Anterior cingulate cortex (tissue), 58 donors: Measurements from ENCODE around the gene CNKSR2.

ENCODE experiments used
- DNase-seq, 58 donors: peaks; one replicate each; lab custom pipeline; 2025; lab: John Stamatoyannopoulos, UW

Gene CNKSR2

DNA sequence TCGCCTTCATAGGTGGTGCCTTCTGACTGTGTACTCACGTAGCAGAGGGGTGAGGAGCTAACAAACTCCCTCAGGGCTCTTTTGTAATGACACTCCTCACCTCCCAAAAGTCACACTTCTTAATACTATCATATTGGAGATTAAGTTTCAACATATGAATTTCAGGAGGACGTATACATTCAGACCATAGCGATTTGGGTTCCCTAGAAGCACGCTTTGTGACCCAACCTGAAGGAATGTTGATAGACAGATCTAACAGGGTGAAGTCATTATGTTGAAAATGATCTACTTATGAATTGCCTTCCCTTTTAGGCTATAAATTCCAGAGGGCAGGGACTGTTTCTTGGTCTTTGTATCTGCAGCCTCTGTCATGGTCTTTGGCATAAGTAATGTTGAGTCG, 287.1 kb downstream of the CNKSR2 start:
- DNase-seq: no peak

- no peak for DNase-seq
Observed at GRCh38 chrX:21662761-21663160, 288.5 kb downstream of the CNKSR2 start.

DNA sequence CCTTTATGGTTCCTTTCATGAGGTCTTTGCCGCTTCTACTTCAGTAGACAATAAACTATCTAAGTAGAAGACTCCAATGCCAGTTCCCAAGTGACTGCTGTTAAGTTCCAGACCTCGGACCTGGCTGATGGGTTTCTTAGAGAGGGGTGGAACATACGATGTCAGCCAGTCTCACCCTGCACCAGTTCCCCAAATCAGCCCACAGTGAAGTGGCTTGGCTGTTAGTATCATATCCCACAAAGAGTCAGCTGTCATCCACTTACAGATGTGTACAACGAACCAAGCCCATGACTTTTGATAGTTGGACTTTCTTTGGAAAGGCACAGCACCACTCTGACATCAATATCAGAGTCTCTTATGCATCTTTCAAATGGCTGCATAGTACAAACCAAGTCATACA, 292.0 kb downstream of the CNKSR2 start:
- no peak for DNase-seq

DNA sequence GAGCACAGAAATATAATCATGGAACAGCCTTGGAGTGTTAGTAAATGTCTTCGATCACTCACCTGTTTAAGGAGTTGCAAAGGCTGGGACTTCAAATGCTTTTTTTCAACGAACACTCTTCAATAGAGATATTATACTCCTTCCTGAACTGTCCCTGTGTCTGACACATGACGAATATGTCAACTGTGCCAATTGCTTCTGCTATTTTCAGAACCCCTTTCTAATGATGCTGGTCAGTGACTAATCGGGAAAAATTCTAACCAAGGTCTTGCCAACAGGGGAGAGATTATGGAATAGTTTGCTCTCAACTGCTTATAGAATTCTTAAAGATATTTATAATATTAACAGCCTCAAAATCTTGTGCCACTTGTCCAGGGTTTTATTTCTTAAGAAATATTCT, 292.5 kb downstream of the CNKSR2 start:
- no peak for DNase-seq

DNA sequence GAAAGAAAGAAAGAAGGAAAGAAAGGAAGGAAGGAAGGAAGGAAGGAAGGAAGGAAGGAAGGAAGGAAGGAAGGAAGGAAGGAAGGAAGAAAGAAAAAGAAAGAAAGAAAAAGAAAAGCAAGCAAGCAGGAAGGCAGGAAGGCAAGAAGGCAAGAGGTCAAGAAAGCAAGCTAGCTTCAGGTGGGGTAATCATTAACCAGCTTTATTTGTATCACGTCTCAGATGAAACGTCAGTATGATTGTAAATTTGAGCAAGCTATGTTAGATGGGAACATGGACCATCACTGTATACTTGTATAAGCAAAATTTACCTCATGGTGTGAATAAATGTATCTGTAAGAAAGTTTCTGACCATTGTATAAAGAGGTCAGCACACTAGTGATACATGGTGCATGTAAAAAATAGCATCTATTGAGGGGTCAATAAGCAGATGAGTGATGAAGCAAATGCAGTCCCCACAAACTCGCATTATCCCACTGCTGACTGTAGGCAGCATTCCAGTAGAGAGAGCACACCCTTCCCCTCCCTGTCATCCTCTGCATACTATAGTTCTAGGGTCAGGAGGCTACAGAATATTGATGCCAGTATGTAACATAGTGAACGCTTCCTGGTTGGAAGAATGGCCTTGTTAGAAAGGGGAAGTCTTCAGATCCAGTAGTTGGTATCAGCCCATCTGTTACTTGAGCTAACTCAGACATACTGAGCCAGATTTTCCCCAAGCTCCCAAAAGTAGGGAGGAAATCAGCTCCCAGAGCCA, 300.4 kb downstream of the CNKSR2 start:
- DNase-seq: no peak

- DNase-seq: no peak
Observed at GRCh38 chrX:21675931-21676330, 301.7 kb downstream of the CNKSR2 start.

GRCh38 chrX:21678048-21678612, 303.9 kb downstream of the CNKSR2 start:
- no peak for DNase-seq

DNA sequence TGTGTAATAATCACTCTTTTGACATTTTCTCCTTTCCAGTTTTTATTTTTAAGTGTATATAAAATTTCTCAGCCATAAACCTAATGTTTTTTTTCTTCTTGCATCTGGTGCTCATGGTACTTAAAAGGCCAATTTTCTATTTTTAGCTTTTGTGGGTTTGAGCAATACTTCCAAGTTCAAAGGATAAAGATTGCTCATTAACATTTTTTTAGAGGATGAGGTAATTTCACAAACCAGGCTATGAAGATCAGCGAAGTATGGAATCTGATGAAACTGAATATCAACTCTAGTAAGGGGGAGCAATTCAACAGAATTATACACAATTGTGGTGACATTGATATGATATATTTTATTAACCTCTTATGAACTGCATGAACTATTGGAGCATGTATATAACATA, 309.7 kb downstream of the CNKSR2 start:
- no peak for DNase-seq

DNA sequence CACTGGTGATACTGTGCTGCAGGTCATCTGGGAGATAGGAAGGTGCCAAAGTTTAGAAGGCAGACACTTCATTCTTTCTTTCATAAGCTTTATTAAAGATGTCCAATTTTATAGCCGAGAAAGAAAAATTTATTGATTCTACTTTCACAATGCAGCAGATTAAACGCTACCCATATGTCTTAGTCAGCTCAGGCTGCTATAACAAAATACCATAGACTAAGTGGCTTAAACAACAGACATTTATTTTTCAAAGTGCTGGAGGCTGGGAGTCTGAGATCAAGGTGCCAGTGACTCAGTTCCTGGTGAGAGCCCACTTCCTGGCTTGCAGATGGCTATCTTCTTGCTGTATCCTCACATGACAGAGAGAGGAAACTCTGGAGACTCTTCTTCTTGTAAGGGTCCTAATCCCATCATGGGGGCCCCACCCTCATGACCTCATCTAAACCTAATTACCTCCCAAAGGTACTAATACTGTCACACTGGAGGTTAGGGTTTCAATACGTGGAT, 317.3 kb downstream of the CNKSR2 start:
- no peak for DNase-seq

- no peak for DNase-seq
Observed at GRCh38 chrX:21698272-21698671, 324.1 kb downstream of the CNKSR2 start.

DNA sequence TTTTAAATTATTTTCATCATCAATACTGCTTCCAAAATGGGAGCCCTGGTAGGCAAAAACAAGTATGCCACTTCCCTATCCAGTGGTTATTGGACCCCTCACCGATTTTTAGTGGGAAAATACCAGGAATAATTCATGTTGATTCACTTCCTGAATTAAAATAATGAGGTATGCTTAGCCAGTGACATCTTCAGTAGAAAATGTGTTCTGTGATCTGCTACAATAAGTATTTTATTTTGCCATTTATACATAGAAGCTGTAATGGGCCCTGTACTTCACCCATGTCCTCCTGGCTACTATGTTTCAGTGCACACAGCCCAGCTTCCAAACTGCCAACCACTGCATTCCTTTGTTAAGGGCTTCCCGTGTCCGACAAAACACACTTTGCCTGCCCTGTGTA, 324.9 kb downstream of the CNKSR2 start:
- no peak for DNase-seq

DNA sequence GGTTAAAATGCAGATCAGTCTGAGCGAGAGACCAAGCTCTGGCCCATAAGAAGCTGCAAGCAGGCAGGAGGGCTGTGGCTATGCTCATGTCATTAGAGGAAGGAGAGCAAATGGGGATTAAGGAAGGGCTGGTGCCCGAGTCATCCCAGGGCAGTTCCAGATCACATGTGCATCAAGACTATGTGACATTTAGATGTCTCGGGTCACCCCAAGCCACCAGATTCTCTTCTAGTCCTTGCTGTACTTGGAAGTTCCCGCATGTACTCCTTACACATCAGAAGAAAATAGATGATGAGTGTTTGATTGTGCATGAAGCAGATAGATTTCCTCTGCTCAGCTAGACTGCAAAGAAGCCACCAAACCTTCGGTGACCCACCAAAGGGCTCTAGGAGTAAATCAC, 326.1 kb downstream of the CNKSR2 start:
- DNase-seq: no peak

- DNase-seq: no peak
Observed at GRCh38 chrX:21700967-21701366, 326.7 kb downstream of the CNKSR2 start.

DNA sequence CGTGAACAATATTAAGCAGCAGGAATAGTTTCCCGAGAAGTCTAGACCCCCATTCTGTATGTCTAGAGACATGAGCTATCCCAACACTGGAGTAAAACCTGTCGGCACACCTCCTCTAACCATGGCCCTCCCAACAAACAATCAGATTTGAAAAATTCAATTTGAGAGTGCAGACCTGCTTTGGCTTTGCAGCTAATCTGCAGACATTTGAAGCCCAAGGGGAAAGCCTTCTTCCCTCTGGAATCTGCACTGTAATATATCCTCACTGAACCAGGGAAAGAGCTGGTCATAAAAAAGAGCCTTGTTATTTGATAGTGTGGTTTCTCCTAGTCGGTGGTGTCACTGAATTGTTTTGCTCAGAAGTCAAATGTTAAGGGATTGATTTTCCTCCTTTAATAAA, 328.5 kb downstream of the CNKSR2 start:
- DNase-seq: no peak
